GM21367 (cell line): ENCODE measurements around the gene MAST3.
"Not testable (repeated sequence)": the region's sequence is repeated elsewhere in the genome, so short reads cannot be mapped to it uniquely, and the experiment has no call there.

Experiments used
- ATAC-seq: cut with Tn5 transposase; IDR thresholded peaks from one replicate; pipeline ENCODE4 v1.9.1; 2021; ENCODE audit not compliant: unreplicated experiment

MAST3 gene

DNA sequence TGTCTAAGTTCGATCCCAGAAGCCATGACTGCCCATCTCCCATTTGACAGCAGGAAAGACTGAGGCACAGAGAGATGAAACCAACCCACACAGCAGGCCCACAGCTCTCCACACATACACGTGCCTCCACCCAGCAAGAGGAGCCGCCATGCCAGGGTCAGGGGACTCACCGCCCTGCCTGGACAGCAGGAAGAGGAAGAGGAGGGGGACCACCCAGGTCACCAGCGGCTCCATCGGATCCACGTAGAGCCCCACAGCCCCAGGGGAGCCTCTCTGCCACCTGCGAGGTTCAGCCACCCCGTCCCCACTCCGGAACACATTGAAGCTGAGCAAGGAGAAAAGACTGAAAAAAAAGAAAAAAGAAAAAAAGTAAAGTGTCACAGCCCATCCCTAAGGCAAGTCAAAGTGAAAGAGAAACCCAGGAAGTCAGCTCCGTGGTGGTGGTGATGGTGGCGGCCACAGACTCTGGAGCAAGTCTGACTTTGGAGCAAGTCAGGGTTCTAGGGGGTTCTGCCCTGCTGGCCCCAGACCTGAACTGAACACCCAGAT lies 10.9 kb upstream of the MAST3 start, which contains the start of gene IL12RB1:
IL12RB1 (minus strand) TSS at position 345 of the 549 bp plus-strand sequence; CDS start at position 234, 111 bp downstream.
- no peak for ATAC-seq

DNA sequence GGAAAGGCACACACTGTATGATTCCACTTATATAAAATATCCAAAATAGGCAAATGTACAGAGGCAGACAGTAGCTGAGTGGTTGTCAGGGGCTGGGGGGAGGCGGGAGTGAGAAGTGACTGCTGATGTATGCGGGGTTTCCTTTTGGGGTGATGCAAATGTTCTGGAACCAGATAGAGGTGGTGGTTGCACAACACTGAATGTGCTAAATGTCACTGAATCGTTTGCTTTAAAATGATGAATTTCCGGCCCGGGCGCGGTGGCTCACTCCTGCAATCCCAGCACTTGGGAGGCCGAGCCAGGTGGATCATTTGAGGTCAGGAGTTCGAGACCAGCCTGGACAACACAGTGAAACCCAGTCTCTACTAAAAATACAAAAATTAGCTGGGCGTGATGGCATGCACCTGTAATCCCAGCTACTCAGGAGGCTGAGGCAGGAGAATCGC lies 8.5 kb upstream of the MAST3 start:
- ATAC-seq = not testable (repeated sequence)

DNA sequence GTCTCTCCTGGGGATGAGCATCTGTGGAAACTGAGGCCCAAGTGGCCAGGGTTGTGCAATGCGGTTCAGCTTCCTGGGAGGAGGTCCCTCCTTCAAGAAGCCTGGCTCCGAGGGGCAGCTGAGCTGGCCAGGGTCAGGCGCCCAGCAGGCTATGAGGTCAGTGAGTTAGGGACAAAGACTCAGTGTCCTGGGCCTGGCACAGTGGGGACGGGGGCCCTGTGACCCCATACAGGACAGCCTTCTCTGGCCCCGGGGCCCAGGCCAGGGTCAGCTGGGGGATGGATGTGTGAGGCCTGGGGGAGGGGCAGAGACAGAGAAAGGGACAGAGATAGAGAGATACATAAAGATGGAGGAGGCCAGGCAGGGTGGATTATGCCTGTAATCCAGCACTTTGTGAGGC lies 7.9 kb upstream of the MAST3 start:
- ATAC-seq = no peak

DNA sequence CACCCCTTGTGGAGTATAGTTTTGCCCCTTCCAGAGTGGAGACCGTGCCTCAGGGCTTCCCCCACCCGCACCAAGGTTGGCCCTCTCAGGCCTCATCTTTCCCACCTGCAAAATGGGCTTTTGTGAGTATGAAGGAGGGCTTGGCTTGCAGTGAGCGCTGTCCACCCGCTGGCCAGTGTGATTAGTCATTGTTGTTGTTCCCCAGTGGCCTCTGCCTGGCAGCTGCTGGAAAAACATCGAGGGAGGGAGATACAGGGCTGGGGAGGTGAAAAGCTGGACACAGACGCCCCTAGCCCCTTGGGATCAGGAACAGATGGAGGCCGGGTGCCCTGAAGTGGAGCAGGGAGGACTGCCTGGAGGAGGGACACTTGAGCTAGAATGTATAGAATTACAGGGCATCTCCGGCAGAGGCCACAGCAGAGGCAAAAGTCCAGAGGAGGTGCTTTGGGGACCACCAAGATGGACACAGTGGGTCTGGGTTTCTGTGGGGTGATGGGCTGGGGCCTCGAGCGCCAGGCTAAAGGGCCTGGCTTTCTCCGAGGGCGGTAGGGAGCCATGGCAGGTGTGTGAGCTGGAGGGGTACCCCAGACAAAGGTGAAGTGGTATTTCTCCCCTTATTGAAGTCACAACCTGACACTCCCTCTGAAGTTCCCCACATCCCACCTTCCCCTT lies 6.9 kb upstream of the MAST3 start:
- no peak for ATAC-seq

DNA sequence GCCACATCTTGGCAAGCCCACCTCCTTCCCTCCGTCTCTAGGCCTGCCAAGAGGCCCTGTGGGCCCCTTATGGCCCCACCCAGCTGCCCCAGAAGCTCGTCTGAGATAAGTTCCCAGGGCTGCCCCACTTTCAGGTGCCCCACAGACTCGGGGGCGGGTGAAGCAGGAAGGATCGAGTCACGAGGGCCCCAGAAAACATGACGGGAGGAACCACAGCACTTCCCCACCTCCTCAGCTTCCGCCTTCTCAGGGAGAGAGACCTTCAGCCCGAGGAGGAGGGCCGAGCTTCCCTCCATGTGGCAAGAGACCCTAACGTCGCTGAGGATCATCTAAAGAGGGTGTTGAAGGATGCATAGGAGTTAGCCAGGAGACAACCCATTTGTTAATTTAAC lies 6.4 kb upstream of the MAST3 start:
- no peak for ATAC-seq

DNA sequence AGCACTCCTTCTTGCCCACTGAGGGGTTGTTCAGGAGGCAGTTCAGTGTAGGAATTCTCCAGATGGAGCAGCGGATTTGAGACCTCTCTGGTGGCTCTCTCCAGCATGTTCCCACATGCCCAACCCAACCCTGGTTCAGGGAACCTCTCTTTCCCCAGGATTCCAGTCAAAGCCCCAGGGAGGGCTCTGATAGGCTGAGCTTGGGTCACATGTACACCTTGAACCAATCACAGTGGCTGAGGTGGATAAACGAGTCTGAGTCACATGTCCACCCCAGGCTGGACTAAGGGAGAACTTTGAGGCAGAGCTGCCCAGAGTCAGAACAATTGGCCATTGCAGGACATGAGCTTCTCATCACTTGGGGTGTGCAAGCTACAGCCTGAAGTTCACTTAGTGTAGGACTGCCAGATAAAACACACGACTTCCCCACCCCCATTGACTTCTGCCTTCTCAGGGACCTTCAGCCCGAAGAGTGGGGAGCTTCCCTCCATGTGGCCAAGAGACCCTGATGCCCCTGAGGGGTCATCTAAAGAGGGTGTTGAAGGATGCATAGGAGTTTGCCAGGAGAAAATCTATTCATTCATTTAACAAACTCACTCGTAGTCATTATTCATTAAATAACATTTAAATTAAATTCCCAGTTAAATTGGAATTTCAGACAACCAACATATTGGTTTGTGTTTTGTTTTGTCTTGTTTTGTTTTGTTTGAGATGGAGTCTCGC lies 4.0 kb upstream of the MAST3 start:
- no peak for ATAC-seq

DNA sequence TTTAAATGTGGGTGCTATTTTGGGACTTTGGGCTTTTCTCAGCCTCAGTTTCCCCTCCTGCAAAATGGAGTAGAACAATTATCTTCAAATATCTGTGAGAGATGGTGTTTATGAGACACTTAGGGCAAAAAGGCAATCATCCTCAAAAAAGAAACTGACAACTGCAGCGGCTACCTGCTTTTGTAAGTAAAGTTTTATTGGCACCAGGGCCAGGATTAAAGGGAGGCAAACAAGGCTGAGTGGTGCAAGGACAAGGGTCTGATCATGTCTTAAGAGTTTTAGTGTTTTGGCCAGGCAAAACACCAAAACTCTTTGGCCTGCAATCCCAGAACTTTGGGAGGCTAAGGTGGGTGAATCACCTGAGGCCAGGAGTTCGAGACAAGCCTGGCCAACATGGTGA lies 1.3 kb upstream of the MAST3 start:
- no peak for ATAC-seq

DNA sequence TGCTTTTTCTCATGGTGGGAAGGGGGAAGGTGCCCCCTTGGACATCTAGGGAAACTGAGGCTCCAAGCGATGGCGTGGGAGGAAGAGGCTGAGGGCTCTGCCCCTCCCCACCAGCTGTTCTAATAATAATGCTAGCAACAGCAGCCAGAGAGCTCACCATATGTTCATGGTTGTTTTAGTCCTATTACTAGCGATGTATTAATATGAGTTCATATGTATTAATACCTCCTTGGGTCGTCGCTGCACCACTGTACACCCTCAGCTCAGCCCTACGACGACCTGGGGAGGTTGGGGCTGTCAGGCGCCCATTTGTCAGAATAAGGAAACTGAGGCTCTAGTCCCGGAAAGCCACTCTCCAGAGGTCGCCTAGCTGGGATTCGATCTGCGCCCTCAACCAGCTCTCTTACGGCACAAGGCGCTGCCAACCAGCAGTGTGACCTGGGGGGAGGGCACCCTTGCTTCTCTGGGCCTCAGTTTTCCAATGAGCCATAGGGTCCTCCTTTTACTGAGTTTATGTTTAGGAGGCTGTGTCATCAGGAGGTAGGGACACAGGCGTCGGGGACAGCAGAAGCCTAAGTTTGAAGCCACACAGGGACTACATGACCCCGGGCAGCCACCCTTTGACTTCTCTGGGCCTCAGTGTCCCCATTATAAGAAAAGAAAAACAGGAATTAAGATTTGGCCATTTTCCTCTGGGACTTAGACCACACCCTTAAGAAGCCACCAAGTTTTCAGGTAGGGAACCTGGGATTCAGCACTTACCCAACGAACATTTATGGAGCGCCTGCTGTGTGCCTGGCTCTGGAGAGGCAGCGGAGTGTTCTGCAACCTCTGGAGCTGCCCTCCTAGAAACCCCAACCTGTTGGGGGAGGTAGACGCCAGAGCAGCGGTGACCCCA lies 664 bp downstream of the MAST3 start:
- ATAC-seq = no peak

DNA sequence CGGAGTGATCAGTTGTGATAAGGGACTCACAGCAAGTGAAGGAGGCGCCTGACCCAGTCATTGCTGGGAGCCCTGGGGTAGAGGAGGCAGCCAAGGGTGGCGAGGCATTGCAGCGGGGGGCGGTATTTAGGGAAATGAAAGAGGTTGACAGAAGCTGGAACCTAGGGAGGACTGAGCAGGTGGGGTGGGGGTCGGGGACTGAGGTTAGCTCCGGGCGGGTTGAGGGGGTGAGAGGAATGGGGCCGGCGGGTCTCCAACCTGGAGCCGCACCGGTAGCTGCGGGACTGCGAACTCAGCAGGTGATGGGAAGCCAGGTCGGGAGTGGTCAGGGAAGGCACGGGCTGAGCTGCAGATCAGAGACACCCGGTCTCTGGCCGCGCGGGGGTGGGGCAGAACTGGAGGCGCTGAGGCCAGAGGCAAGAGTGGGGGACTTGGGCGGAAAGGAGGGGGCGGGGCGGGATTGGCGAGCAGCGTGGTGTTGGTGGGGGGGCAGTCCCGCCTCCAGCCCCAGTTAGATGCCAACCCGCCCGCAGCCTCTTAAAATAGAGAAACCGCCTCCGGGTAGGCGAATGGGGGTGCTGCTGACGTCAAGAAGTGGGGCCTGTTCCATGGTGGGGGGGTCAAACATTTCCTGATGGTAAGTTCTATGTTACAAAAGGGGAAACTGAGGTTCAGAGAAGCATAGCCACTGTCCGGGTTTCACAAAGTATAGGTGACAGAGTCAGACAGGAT lies 1.5 kb downstream of the MAST3 start:
- peak; percentile 44 for ATAC-seq

DNA sequence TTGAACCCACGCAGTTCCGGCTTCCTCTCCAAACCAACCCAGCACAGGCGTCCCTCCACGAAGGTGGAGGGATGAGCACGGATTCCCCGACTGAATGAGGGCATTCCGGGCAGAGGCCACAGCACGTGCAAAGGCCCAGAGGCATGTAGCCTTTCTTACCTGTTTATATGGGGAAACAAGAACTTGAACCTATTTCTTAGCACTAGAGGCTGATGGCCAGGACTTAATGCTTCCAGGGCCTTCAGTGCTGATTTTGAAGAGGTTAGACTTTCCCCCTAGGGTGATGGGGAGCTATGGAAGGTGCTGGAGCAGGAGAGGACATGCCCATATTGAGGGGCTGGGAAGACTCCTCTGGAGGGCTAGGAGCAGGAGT lies 2.0 kb downstream of the MAST3 start:
- no peak for ATAC-seq

DNA sequence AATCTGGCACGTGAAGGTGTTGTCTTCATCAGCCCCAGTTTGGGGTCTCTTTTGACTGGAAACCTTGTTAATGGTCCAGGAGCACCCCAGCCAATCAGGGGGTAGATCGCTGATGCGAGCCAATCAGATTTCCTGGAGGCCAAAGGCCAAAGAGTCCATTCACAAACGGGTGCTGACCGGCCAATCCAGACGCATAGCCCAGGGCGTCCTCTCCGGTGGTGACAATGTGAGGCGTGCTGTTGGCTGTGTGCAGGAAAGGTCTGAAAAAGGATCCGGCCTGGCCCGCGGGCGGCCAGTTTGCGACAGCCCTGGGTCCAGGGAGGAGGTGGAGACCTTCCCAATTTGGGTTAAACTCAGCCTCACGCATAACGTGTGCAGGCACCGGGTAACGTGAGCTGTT lies 3.1 kb downstream of the MAST3 start:
- no peak for ATAC-seq

DNA sequence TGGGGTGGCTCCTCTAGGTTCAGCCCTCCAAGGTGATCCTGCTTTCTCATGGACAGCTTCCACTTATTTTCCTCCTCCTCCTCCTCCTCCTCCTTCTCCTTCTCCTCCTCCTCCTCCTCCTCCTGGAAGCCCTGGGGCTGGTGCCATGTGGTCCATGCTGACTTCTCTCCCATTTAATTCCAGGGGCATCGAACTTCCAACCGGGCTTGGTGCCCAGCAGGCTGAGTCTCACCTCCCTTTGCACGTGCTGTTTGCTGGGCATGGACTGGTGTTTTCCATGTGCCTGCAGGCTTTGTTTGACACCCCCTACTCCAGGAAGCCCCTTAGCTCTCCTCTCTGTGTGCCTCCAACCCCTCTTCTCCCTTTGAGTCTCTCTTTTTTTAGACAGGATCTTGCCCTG lies 3.7 kb downstream of the MAST3 start:
- no peak for ATAC-seq

DNA sequence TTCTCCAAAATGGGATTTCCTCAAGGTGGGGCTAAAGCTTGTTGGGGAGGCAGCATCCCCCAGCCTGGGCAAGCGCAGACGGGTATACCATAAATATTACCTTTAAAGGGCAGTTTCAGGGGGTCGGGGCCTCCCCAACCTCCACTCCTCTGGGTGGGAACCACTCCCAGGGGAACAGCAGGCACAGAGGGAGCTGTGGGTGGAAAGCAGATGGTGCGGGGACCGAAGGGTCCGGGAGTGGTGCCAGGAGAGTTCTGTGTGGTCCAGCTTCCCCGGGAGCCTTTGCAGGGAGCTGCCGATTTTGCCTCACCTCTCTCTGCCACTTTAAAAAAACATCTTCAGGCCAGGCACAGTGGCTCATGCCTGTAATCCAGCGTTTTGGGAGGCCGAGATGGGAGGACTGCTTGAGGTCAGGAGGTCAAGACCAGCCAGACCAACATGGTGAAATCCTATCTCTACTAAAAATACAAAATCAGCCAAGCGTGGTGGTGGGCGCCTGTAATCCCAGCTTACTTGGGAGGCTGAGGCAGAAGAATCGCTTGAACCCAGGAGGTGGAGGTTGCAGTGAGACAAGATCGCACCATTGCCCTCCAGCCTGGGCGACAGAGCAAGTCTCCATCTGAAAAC lies 5.5 kb downstream of the MAST3 start:
- no peak for ATAC-seq

DNA sequence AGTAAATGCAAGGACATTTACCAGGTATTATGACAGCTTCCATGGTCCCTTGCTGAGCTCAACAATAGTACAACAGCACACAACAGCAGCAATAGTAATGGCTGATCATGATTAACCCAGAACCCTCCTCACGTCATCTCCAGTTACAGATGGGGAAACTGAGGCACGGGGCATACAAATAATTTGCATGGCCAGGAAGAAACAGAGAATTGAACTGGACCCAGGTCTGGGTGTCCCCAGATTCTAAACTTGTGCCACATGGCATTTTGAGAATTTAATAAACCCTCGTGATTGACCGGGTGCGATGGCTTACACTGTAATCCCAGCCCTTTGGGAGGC lies 7.2 kb downstream of the MAST3 start:
- no peak for ATAC-seq

DNA sequence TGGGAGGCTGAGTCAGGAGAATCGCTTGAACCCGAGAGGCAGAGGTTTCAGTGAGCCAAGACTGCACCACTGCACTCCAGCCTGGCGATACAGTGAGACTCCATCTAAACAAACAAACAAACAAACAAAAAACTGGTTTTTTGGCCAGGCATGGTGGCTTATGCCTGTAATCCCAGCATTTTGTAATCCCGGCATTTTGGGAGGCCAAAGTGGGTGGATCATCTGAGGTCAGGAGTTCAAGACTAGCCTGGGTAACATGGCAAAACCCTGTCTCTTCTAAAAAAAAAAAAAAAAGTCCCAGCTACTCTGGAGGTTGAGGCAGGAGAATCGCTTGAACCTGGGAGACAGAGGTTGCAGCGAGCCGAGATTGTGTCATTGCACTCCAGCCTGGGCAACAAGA lies 7.7 kb downstream of the MAST3 start:
- not testable (repeated sequence) for ATAC-seq

DNA sequence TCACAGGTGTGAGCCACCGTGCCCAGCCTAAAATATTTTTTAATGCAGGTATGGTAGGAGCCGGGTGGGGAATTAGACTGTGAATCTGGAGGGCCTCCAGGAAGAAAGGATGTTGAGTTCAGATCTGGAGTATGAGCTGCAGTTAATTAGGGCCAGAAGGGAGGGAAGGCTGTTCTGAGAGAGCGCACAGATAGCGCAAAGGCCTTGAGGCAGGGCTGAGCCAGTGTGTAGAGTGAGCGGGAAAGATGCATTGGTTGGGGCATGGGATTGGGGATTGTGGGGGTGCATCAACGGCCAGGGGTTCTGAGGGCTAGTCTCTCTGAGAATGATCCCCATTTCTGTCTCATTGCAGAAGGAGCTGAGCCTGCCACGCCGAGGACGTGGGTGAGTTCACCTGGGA lies 9.7 kb downstream of the MAST3 start:
- ATAC-seq = no peak

DNA sequence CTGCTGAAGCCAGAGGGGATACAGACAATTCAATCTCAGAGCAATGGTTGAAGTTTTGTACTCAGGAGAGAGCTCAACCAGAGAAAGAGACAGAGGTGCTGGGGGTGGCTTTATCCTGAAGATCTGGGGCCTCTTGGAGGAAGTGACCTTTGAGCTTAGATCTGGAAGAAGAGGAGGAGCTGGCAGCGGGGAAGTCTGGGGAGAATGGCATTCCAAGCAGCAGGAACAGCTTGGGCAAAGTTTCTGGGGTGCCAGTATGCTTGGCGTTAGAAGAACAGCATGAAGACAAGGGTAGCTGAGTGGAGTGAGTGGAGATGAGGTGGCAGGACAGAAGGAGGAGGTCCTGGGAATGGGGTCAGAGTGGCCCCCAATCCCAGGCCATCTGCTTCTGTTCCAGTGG lies 11.3 kb downstream of the MAST3 start:
- ATAC-seq = no peak

DNA sequence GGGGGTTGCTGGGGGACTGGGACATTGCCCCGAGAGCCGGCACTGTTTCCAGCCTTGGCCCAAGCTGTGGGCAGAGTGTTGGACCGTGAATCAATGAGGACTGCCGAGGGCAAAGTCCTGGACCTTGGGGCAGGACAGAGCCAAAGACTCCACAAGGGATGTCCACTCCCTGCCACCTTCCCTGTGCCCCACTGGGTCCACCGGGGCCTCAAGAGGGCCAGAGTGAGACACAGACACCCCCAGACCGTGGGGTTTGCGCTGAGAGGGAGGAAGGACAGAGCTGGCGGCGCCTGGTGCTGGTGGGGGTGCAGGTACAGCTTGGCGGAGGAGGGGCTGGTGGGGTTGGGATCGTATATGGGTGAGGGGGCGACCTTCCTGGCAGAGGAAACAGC lies 11.8 kb downstream of the MAST3 start:
- ATAC-seq = no peak

DNA sequence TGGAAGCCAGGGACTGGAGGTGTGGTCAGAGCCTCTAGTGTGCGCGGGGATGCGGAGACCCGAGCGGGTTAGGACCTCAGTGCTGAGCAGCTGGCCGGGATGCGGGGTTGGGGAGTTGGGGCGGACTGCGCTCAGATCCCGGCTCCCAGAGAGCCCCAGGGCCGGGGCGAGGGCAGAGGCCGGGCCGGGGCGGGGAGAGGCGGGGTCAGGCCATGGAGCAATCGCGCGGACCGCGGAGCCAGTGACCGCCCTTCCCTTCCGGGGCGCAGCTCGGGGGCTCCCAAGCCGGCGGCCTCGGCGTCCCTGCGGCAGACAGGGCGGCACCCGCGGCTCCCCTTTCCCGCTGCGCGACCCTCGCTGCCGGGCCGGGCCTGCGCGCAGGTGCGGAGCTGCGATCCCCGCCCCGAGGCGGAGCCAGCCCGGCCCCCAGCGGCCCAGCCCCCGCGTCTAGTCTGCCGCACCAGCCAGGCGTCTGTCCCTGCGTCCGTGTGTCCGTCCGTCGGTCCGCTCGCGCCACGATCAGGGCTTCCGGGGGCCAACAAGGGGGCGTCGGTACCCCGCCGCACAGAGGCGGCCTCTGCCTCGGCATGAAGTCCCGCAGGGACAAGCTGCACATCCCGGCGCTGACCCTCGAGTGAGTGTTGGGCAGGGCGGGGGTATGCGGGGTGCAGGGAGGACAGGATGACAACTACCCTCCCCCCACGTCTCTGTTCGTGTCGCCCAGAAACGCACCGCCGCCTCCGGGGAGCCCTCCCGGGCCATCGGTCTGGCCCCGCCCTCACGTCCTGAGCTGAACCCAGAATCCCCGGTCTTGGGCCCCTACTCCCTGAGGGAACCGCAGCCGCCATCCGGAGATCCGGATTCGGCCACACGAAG lies 12.4 kb downstream of the MAST3 start:
- no peak for ATAC-seq
